ENCODE measurements around the gene TMEM52B.

Gene TMEM52B

GRCh38 chr12:10178821-10179220, at the start of gene TMEM52B:
TSS of gene TMEM52B (plus strand) at chr12:10179032. CDS start at chr12:10179575, 543 bp downstream.
- DNase-seq (ENCODE audit: low spot score) = no peak
- in situ Hi-C loops (cut with MboI; ENCODE audit: low sequenced_read_pairs, unreplicated experiment) = no loop called here
- TF ChIP-seq, protein P1, sequence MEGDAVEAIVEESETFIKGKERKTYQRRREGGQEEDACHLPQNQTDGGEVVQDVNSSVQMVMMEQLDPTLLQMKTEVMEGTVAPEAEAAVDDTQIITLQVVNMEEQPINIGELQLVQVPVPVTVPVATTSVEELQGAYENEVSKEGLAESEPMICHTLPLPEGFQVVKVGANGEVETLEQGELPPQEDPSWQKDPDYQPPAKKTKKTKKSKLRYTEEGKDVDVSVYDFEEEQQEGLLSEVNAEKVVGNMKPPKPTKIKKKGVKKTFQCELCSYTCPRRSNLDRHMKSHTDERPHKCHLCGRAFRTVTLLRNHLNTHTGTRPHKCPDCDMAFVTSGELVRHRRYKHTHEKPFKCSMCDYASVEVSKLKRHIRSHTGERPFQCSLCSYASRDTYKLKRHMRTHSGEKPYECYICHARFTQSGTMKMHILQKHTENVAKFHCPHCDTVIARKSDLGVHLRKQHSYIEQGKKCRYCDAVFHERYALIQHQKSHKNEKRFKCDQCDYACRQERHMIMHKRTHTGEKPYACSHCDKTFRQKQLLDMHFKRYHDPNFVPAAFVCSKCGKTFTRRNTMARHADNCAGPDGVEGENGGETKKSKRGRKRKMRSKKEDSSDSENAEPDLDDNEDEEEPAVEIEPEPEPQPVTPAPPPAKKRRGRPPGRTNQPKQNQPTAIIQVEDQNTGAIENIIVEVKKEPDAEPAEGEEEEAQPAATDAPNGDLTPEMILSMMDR (IDR thresholded peaks at IDR 0.05; ENCODE audit: borderline replicate concordance, control extremely low read depth, extremely low read depth, insufficient read depth, missing control alignments) = no peak

DNA sequence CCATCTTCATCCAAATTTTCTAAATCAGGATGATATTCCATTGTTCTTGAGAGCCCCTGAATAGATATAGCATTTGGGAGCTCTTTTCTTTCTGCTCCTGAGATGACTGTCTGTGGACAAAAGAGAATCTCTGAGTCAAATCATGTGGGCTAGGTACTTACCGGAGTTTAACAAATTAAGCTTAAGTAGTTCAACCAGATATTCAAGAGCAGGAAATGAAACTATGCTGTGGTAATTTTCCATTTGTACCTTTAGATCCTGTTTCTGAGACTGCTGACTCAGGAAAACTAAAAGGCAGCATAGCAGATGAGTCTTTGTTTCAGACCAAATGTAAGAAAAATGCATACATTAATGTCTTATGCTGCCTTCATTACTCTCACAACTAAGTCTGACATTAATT, 48.8 kb upstream of the TMEM52B start, which contains the start of gene CLEC7A:
CLEC7A (minus strand) TSS at position 158 of the 400 bp plus-strand sequence; CDS start at position 41, 117 bp downstream.
- peak; percentile 52 for DNase-seq (ENCODE audit: low spot score)
- in situ Hi-C loops (cut with MboI; ENCODE audit: low sequenced_read_pairs, unreplicated experiment) = loop anchor here (25.0 kb wide), 1 partner anchor 318 kb away; no protein-coding TSS in a partner anchor
- TF ChIP-seq, protein P1 (IDR thresholded peaks at IDR 0.05; ENCODE audit: borderline replicate concordance, control extremely low read depth, extremely low read depth, insufficient read depth, missing control alignments) = no peak

GRCh38 chr12:10131111-10131690, 47.6 kb upstream of the TMEM52B start:
- in situ Hi-C loops (cut with MboI; ENCODE audit: low sequenced_read_pairs, unreplicated experiment) = loop anchor here (25.0 kb wide), 1 partner anchor 319 kb away; no protein-coding TSS in a partner anchor
- no peak for DNase-seq (ENCODE audit: low spot score)

GRCh38 chr12:10132850-10133370, 45.9 kb upstream of the TMEM52B start:
- in situ Hi-C loops (cut with MboI; ENCODE audit: low sequenced_read_pairs, unreplicated experiment) = loop anchor here (25.0 kb wide), 1 partner anchor 321 kb away; no protein-coding TSS in a partner anchor
- TF ChIP-seq, protein P1 (IDR thresholded peaks at IDR 0.05; ENCODE audit: borderline replicate concordance, control extremely low read depth, extremely low read depth, insufficient read depth, missing control alignments) = no peak
- DNase-seq (ENCODE audit: low spot score) = no peak

More at GRCh38 chr12:10131111-10131690, 47.6 kb upstream of the TMEM52B start:
- TF ChIP-seq, protein P1 (IDR thresholded peaks at IDR 0.05; ENCODE audit: borderline replicate concordance, control extremely low read depth, extremely low read depth, insufficient read depth, missing control alignments) = no peak

DNA sequence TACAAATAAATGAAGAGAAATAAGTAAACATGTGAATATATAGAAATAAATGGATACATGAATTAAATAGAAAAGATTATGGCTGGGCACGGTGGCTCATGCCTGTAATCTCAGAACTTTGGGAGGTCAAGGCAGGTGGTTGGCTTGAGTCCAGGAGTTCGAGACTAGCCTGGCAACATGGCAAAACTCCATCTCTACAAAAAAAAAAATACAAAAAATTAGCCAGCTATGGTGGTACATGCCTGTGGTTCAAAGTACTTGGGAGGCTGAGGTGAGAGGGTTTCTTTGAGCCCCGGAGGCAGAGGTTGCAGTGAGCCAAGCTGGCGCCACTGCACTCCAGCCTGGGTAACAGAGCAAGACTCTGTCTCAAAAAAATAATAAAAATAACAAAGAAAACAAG, 43.7 kb upstream of the TMEM52B start:
- in situ Hi-C loops (cut with MboI; ENCODE audit: low sequenced_read_pairs, unreplicated experiment) = loop anchor here (25.0 kb wide), 1 partner anchor 323 kb away; no protein-coding TSS in a partner anchor
- DNase-seq (ENCODE audit: low spot score) = no peak
- TF ChIP-seq, protein P1 (IDR thresholded peaks at IDR 0.05; ENCODE audit: borderline replicate concordance, control extremely low read depth, extremely low read depth, insufficient read depth, missing control alignments) = no peak

GRCh38 chr12:10136637-10137205, 42.1 kb upstream of the TMEM52B start:
- in situ Hi-C loops (cut with MboI; ENCODE audit: low sequenced_read_pairs, unreplicated experiment) = loop anchor here (25.0 kb wide), 1 partner anchor 324 kb away; no protein-coding TSS in a partner anchor
- DNase-seq (ENCODE audit: low spot score) = no peak
- TF ChIP-seq, protein P1 (IDR thresholded peaks at IDR 0.05; ENCODE audit: borderline replicate concordance, control extremely low read depth, extremely low read depth, insufficient read depth, missing control alignments) = no peak

All from GM13976 (cell line).